B cell (primary cell): ENCODE measurements around the gene IQCH.

Experiments used
- CTCF ChIP-seq: fragments of 200-600 bp; IDR thresholded peaks from one replicate; pipeline ENCODE4 v1.8.0; 2022; ENCODE audit warnings: antibody characterized with exemption, mild to moderate bottlenecking
- EZH2 ChIP-seq: IDR thresholded peaks from 2 replicates; pipeline ENCODE4 v1.6.1; 2012; ENCODE audit warnings: borderline replicate concordance, low read depth, mild to moderate bottlenecking, moderate library complexity, low read length; ENCODE audit not compliant: insufficient read depth, poor library complexity, severe bottlenecking

DNA sequence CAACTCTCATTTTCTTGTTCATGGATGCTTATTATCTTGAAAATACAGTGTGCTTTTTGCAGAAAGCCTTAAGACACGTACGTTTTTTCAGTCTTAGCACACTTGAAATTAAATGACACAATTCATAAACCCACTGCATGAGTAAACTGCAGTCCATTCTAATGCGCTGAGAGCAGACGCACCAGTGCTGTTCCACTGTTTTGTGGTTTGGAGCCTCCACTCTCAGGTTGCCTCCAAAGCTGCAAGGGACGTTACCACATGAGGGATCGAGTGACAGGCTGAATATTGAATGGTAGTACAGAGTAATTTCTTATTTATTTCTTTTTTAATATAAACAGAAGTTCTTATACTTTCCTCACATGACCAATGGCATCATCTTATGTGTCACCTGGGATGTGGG, 12.3 kb downstream of the IQCH start:
- TF ChIP-seq CTCF (no peak), EZH2 (no peak)
